ENCODE data around the gene LRRC8C.

The LRRC8C gene

GRCh38 chr1:89719502-89720306, 86.8 kb downstream of the LRRC8C start:
- TF ChIP-seq CTCF (IDR thresholded peaks at IDR 0.05): no peak

GRCh38 chr1:89720839-89721238, 87.9 kb downstream of the LRRC8C start:
- no peak for TF ChIP-seq CTCF (IDR thresholded peaks at IDR 0.05)

GRCh38 chr1:89721351-89721750, 88.4 kb downstream of the LRRC8C start:
- TF ChIP-seq CTCF (IDR thresholded peaks at IDR 0.05): no peak

GRCh38 chr1:89723144-89723543, 90.2 kb downstream of the LRRC8C start:
- no peak for TF ChIP-seq CTCF (IDR thresholded peaks at IDR 0.05)

- TF ChIP-seq CTCF (IDR thresholded peaks at IDR 0.05): no peak
Measured at GRCh38 chr1:89723863-89724262, 90.9 kb downstream of the LRRC8C start.

GRCh38 chr1:89724369-89725010, 91.6 kb downstream of the LRRC8C start:
- TF ChIP-seq CTCF (IDR thresholded peaks at IDR 0.05): no peak

GRCh38 chr1:89725011-89725370, 92.1 kb downstream of the LRRC8C start:
- TF ChIP-seq CTCF (IDR thresholded peaks at IDR 0.05): no peak

Measured in LNCAP (cell line).